HL-60 (cell line): ENCODE results near the gene GNS.

Experiments used
- DNase-seq, 2 experiments: peaks; one replicate each; pipeline ENCODE4 v3.0.0-alpha.2; 2010 to 2020; ENCODE audit warnings: low read depth in 1 of 2, low spot score in 1 of 2
- H3K27ac ChIP-seq: fragments of 250-450 bp; sonication (Bioruptor Pico); replicated peaks from 2 replicates; pipeline ENCODE4 v1.5.1; 2020; ENCODE audit warnings: mild to moderate bottlenecking, moderate library complexity
- H3K27me3 ChIP-seq: fragments of 250-450 bp; sonication (Bioruptor Pico); 2 replicates; pipeline ENCODE4 v1.5.1; 2021; ENCODE audit warnings: mild to moderate bottlenecking, moderate library complexity; ENCODE audit not compliant: insufficient read depth, poor library complexity, severe bottlenecking
- H3K4me3 ChIP-seq: replicated peaks from 2 replicates; pipeline ENCODE4 v1.5.1; 2011; ENCODE audit warnings: mild to moderate bottlenecking, control low read depth, low read length; ENCODE audit not compliant: insufficient read depth
- CTCF ChIP-seq: IDR thresholded peaks from one replicate; pipeline ENCODE4 v1.5.1; 2011; ENCODE audit warnings: low read length, control low read depth, inconsistent platforms; ENCODE audit not compliant: insufficient read depth
- GABPA ChIP-seq: IDR thresholded peaks from 2 replicates; pipeline ENCODE4 v1.6.1; 2012; ENCODE audit warnings: low read depth
- POLR2AphosphoS5 ChIP-seq: IDR thresholded peaks from 2 replicates; pipeline ENCODE4 v1.6.1; 2012; ENCODE audit warnings: low read depth
- REST ChIP-seq: IDR thresholded peaks from 2 replicates; pipeline ENCODE4 v1.6.1; 2012; ENCODE audit warnings: low read depth; ENCODE audit not compliant: insufficient replicate concordance
- SPI1 ChIP-seq: IDR thresholded peaks from 2 replicates; pipeline ENCODE4 v1.6.1; 2012; ENCODE audit warnings: low read depth, mild to moderate bottlenecking, borderline replicate concordance

GNS gene

GRCh38 chr12:64742416-64742815 lies 16.8 kb downstream of the GNS start:
- DNase-seq, result no peak
- TF ChIP-seq SPI1 (no peak), POLR2AphosphoS5 (no peak), GABPA (no peak), REST (no peak), CTCF (no peak)
- Histone ChIP-seq H3K27ac (no peak overlapping the region), H3K27me3 (no peaks in the 10 kb centered on the region), H3K4me3 (no peak overlapping the region)

- TF ChIP-seq POLR2AphosphoS5, result no peak
- no peak for TF ChIP-seq CTCF
- TF ChIP-seq GABPA, result no peak
- no peak for TF ChIP-seq REST
- TF ChIP-seq SPI1, result 0 out of 2 replicates have a peak, but pooled peaks have one; percentile 4
- H3K27me3 ChIP-seq, result no peaks in the 10 kb centered on the region
Measured at GRCh38 chr12:64740646-64741045, 18.6 kb downstream of the GNS start.

GRCh38 chr12:64739778-64740177 lies 19.4 kb downstream of the GNS start:
- H3K4me3 ChIP-seq, result no peak overlapping the region
- H3K27me3 ChIP-seq, result no peaks in the 10 kb centered on the region
- H3K27ac ChIP-seq, result peak overlapping the region; percentile 59
- TF ChIP-seq GABPA, result no peak
- no peak for TF ChIP-seq POLR2AphosphoS5
- no peak for TF ChIP-seq SPI1
- TF ChIP-seq CTCF, result no peak
- TF ChIP-seq REST, result no peak
- no peak for DNase-seq

More at GRCh38 chr12:64740646-64741045, 18.6 kb downstream of the GNS start:
- H3K4me3 ChIP-seq, result no peak overlapping the region
- DNase-seq, result no peak
- H3K27ac ChIP-seq, result peak overlapping the region; percentile 59
